Stomach (tissue), 9 donors: ENCODE measurements around the gene ACSM3. TPM values are rescaled to one million over a fixed set of nuclear protein-coding genes. Genes with fewer than 3 reads are reported as not detected.

Experiments used
- DNase-seq, 2 donors: peaks; one replicate each; pipeline versions ENCODE4 v3.0.0 to v3.0.0-alpha.2; 2013 to 2019
- H3K27ac ChIP-seq, 5 donors: fragments of 200-600 bp in 4 of 5; sonication (generic) in 4 of 5; one replicate each; pipeline ENCODE4 v1.5.1; 2013 to 2019; ENCODE audit warnings: mild to moderate bottlenecking in 1 of 5, moderate library complexity in 1 of 5
- H3K27me3 ChIP-seq, 3 donors: fragments of 200-600 bp; sonication (generic); one replicate each; pipeline ENCODE4 v1.5.1; 2017 to 2019; ENCODE audit warnings: mixed run types in 1 of 3
- H3K36me3 ChIP-seq, 4 donors: fragments of 200-600 bp; sonication (generic); 1 replicate in 3 of 4; 2 replicates in 1 of 4; pipeline ENCODE4 v1.5.1; 2016 to 2019
- H3K4me1 ChIP-seq, 4 donors: fragments of 200-600 bp; sonication (generic); one replicate each; pipeline ENCODE4 v1.5.1; 2016 to 2019
- H3K4me3 ChIP-seq, 4 donors: fragments of 200-600 bp; sonication (generic) in 3 of 4; one replicate each; pipeline ENCODE4 v1.5.1; 2016 to 2019; ENCODE audit warnings: mild to moderate bottlenecking in 1 of 4
- H3K9me3 ChIP-seq, 4 donors: fragments of 200-600 bp; sonication (generic); one replicate each; pipeline ENCODE4 v1.5.1; 2016 to 2019
- CTCF ChIP-seq, 7 experiments: fragments of 450-650 bp in 4 of 7; fragments of 200-600 bp in 3 of 7; sonication (generic) in 3 of 7; IDR thresholded peaks; one replicate each; pipeline ENCODE4 v1.5.1; 2016 to 2019; ENCODE audit warnings: antibody characterized with exemption in 7 of 7, control low read depth in 2 of 7, mild to moderate bottlenecking in 1 of 7
- EP300 ChIP-seq: sonication (generic); formaldehyde crosslinking; IDR thresholded peaks from one replicate; pipeline ENCODE4 v1.6.1; 2017; ENCODE audit warnings: antibody characterized with exemption
- POLR2A ChIP-seq, 4 donors: fragments of 450-650 bp; IDR thresholded peaks; one replicate each; pipeline ENCODE4 v1.6.1; 2016; ENCODE audit warnings: antibody characterized with exemption in 4 of 4, control low read depth in 2 of 4, mild to moderate bottlenecking in 1 of 4, moderate library complexity in 1 of 4
- POLR2AphosphoS5 ChIP-seq, 3 donors: sonication (generic); formaldehyde crosslinking; IDR thresholded peaks; one replicate each; pipeline ENCODE4 v1.6.1; 2016; ENCODE audit warnings: antibody characterized with exemption in 3 of 3
- WGBS, 5 donors: extraction: QIAGEN DNeasy Blood & Tissue Kit in 3 of 5; methylation state at CpG; one replicate each; pipeline versions ENCODE4 v1.1.5 to v1.1.7; 2013 to 2018; 5-methylcytosine and 5-hydroxymethylcytosine counted together
- intact Hi-C: fragments of 100-400 bp; cut with DNase I; formaldehyde crosslinking; loops from one replicate; pipeline ENCODE4 v1.15.1; 2023; ENCODE audit warnings: low total_unique reads
- polyA plus RNA-seq, 3 donors: library from polyadenylated mRNA; stranded (reverse); fragments of 200-250 nt; gene quantifications; one replicate each; pipeline ENCODE4 v1.2.3, GENCODE V29; 2013
- total RNA-seq, 5 donors: library from RNA; depleted of rRNA; stranded (reverse); fragments of >200 nt; gene quantifications; one replicate each; pipeline versions ENCODE4 v1.1.0 to v1.2.3, GENCODE V29; 2014 to 2016
- donor health status: healthy with polysubstance abuse.
- donor health status: Bipolar disorder and iron deficiency.
- donor health status: healthy.

The ACSM3 gene
- total and polyA plus RNA-seq, 8 donors, result 5.8 to 114 (median 47.6) TPM

GRCh38 chr16:20839504-20839903 is 75.7 kb downstream of the ACSM3 start:
- DNase-seq, result no peak
- H3K27ac ChIP-seq, result no peak overlapping the region
- intact Hi-C loops, result no loop called here
- peaks cover 3 to 62% (median 45%) of the 10 kb centered on the region in 4 donors for H3K36me3 ChIP-seq
- WGBS, 5 donors, result 78 to 94% (median 90%) methylated on average over 2 of the region's 2 CpGs
- no peaks in the 10 kb centered on the region for H3K27me3 ChIP-seq
- peaks cover 0 to 4% (median 0%) of the 10 kb centered on the region in 4 donors for H3K9me3 ChIP-seq
- TF ChIP-seq POLR2A (IDR thresholded peaks at IDR 0.05), result no peak
- no peak for TF ChIP-seq CTCF (IDR thresholded peaks at IDR 0.05)
- no peak for TF ChIP-seq POLR2AphosphoS5 (IDR thresholded peaks at IDR 0.05)
- TF ChIP-seq EP300, result no peak
- no peaks in the 10 kb centered on the region for H3K4me1 ChIP-seq
- no peak overlapping the region for H3K4me3 ChIP-seq

GRCh38 chr16:20844054-20844453 is 80.2 kb downstream of the ACSM3 start:
- H3K4me1 ChIP-seq, result no peaks in the 10 kb centered on the region
- H3K27ac ChIP-seq, result no peak overlapping the region
- intact Hi-C loops, result no loop called here
- H3K9me3 ChIP-seq, result no peaks in the 10 kb centered on the region
- 82 to 90% (median 86%) methylated on average over 2 of the region's 2 CpGs for WGBS, 5 donors
- no peak for DNase-seq
- H3K4me3 ChIP-seq, result no peak overlapping the region
- peaks cover 0 to 49% (median 31%) of the 10 kb centered on the region in 4 donors for H3K36me3 ChIP-seq
- TF ChIP-seq CTCF (IDR thresholded peaks at IDR 0.05) (no peak), EP300 (no peak), POLR2AphosphoS5 (IDR thresholded peaks at IDR 0.05) (no peak), POLR2A (IDR thresholded peaks at IDR 0.05) (no peak)
- no peaks in the 10 kb centered on the region for H3K27me3 ChIP-seq

- DNase-seq, result no peak
- Histone ChIP-seq H3K27ac (no peak overlapping the region), H3K27me3 (no peaks in the 10 kb centered on the region), H3K4me1 (peaks cover 0 to under 1% (median under 1%) of the 10 kb centered on the region in 4 donors), H3K4me3 (no peak overlapping the region), H3K9me3 (no peaks in the 10 kb centered on the region), H3K36me3 (peaks cover 0 to 49% (median 29%) of the 10 kb centered on the region in 4 donors)
- TF ChIP-seq EP300, result no peak
- TF ChIP-seq POLR2AphosphoS5 (IDR thresholded peaks at IDR 0.05), result no peak
- no peak for TF ChIP-seq POLR2A (IDR thresholded peaks at IDR 0.05)
- no peak for TF ChIP-seq CTCF (IDR thresholded peaks at IDR 0.05)
- intact Hi-C loops, result no loop called here
- WGBS, 5 donors, result 70 to 95% (median 81%) methylated on average over 3 of the region's 3 CpGs
Measured at GRCh38 chr16:20844588-20844987, 80.8 kb downstream of the ACSM3 start.

GRCh38 chr16:20846030-20846429 is 82.2 kb downstream of the ACSM3 start:
- intact Hi-C loops, result loop anchor here (5.0 kb wide), 1 partner anchor 241 kb away; no protein-coding TSS in a partner anchor
- 80 to 98% (median 94%) methylated on average over 6 of the region's 6 CpGs for WGBS, 5 donors
- Histone ChIP-seq H3K9me3 (no peaks in the 10 kb centered on the region), H3K27me3 (no peaks in the 10 kb centered on the region), H3K4me1 (peaks cover 12 to 15% (median 15%) of the 10 kb centered on the region in 4 donors), H3K36me3 (peaks cover 0 to 36% (median 21%) of the 10 kb centered on the region in 4 donors), H3K27ac (no peak overlapping the region), H3K4me3 (no peak overlapping the region)
- DNase-seq, result no peak
- TF ChIP-seq CTCF (IDR thresholded peaks at IDR 0.05), result no peak
- TF ChIP-seq POLR2AphosphoS5 (IDR thresholded peaks at IDR 0.05), result no peak
- no peak for TF ChIP-seq EP300
- no peak for TF ChIP-seq POLR2A (IDR thresholded peaks at IDR 0.05)
